Type B pancreatic cell (in vitro differentiated cells): ENCODE results near the gene INAFM1. TPM values are rescaled to one million over a fixed set of nuclear protein-coding genes. Genes with fewer than 3 reads are reported as not detected.

ENCODE experiments used
- DNase-seq: peaks from one replicate; pipeline ENCODE4 v3.0.0; 2021; ENCODE audit warnings: mixed read lengths; ENCODE audit not compliant: unreplicated experiment; ENCODE audit errors: extremely low spot score
- H3K27ac Mint-ChIP-seq: 2 replicates; pipeline ENCODE4 v1.8.0; 2021; ENCODE audit warnings: mild to moderate bottlenecking, mixed read lengths
- H3K27me3 Mint-ChIP-seq: 2 replicates; pipeline ENCODE4 v1.8.0; 2021; ENCODE audit warnings: mixed read lengths
- H3K36me3 Mint-ChIP-seq: 2 replicates; pipeline ENCODE4 v1.8.0; 2021; ENCODE audit warnings: mixed read lengths
- H3K4me1 Mint-ChIP-seq: one replicate; pipeline ENCODE4 v1.8.0; 2021; ENCODE audit warnings: mixed read lengths; ENCODE audit not compliant: unreplicated experiment
- H3K4me3 Mint-ChIP-seq: 2 replicates; pipeline ENCODE4 v1.8.0; 2021; ENCODE audit warnings: mild to moderate bottlenecking, mixed read lengths
- H3K9me3 Mint-ChIP-seq: 2 replicates; pipeline ENCODE4 v1.8.0; 2021; ENCODE audit warnings: mixed read lengths
- total RNA-seq: library from RNA; stranded (reverse); gene quantifications from 2 replicates; pipeline ENCODE4 v1.2.1, GENCODE V29; 2021; ENCODE audit warnings: low replicate concordance
- TF ChIP-seq, protein P1 (sequence below): fragments of 200-600 bp; sonication (generic); conservative IDR thresholded peaks from 2 replicates; pipeline ENCODE4 v1.5.0; 2021; ENCODE audit warnings: antibody characterized with exemption, mild to moderate bottlenecking

INAFM1 gene
- total RNA-seq, 1 donor from 2014 or later = 8.2 TPM

DNA sequence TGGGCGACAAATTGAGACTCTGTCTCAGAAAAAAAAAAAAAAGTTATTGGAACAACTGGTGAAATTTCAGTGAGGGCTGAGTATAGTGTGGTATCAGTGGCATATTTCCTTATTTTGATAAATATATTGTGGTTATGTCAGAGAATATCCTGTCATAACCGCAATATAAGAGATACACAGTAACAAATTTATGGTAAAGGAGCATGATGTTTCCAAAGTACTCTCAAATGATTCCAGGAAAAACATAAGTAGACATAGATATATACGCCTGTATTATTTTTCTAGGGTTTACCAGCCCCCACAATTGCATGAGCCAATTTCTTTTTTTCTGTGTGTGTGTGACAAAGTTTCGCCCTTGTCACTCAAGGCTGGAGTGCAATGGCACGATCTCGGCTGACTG, 29.3 kb downstream of the INAFM1 start:
- Mint-ChIP-seq H3K36me3 (no peaks in the 10 kb centered on the region), H3K4me3 (no peak overlapping the region), H3K27me3 (peaks cover 6% of the 10 kb centered on the region), H3K27ac (no peak overlapping the region), H3K4me1 (peaks cover 3% of the 10 kb centered on the region), H3K9me3 (peaks cover 5% of the 10 kb centered on the region)
- TF ChIP-seq, protein P1, sequence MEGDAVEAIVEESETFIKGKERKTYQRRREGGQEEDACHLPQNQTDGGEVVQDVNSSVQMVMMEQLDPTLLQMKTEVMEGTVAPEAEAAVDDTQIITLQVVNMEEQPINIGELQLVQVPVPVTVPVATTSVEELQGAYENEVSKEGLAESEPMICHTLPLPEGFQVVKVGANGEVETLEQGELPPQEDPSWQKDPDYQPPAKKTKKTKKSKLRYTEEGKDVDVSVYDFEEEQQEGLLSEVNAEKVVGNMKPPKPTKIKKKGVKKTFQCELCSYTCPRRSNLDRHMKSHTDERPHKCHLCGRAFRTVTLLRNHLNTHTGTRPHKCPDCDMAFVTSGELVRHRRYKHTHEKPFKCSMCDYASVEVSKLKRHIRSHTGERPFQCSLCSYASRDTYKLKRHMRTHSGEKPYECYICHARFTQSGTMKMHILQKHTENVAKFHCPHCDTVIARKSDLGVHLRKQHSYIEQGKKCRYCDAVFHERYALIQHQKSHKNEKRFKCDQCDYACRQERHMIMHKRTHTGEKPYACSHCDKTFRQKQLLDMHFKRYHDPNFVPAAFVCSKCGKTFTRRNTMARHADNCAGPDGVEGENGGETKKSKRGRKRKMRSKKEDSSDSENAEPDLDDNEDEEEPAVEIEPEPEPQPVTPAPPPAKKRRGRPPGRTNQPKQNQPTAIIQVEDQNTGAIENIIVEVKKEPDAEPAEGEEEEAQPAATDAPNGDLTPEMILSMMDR = no peak
- DNase-seq = no peak

- H3K4me3 Mint-ChIP-seq = peak overlapping the region; percentile 58
- peak overlapping the region; percentile 57 for H3K27ac Mint-ChIP-seq
- H3K4me1 Mint-ChIP-seq = peaks cover 3% of the 10 kb centered on the region
- TF ChIP-seq, protein P1 = peak; percentile 97
- H3K27me3 Mint-ChIP-seq = peaks cover 8% of the 10 kb centered on the region
- DNase-seq = peak; percentile 78
- H3K36me3 Mint-ChIP-seq = no peaks in the 10 kb centered on the region
- H3K9me3 Mint-ChIP-seq = peaks cover 5% of the 10 kb centered on the region
These were observed 30.6 kb downstream of the INAFM1 start for GRCh38 chr19:47305309-47305751.

DNA sequence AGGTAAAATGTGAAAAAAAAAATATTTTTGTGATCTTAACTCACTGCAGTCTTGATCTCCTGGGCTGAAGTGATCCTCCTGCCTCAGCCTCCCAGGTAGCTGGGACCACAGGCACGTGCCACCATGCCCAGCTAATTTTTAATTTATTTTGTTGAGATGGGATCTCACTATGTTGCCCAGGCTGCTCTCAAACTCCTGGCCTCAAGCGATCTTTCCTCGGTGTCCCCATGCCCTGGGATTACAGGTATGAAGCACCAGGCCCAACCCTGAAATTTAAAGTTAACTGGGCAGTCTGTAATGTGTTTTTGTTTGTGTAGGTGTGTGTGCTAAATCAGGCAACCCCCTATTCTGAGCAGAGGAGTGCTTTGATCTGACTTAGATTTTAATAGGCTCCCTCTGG, 31.6 kb downstream of the INAFM1 start:
- H3K9me3 Mint-ChIP-seq = peaks cover 5% of the 10 kb centered on the region

DNA sequence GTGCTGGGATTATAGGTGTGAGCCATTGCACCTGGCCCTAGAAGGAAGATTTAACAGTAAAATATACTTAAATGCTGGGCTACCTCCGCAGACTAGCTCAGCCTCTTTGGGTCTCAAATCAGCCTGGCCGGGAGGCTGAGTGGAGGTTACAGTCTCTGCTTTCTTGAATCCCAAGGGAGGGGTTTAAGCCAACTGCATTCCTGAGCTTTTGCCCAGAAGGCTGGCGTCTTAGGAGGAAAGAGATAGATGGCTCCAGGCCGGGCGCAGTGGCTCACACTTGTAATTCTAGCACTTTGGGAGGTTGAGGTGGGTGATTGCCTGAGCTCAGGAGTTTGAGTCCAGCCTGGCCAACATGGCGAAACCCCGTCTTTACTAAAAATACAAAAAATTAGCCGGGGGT, 34.4 kb downstream of the INAFM1 start:
- TF ChIP-seq, protein P1 = no peak
- H3K27me3 Mint-ChIP-seq = peaks cover 15% of the 10 kb centered on the region
- peaks cover 3% of the 10 kb centered on the region for H3K4me1 Mint-ChIP-seq
- H3K36me3 Mint-ChIP-seq = no peaks in the 10 kb centered on the region
- H3K9me3 Mint-ChIP-seq = peaks cover 5% of the 10 kb centered on the region
- DNase-seq = no peak
- H3K27ac Mint-ChIP-seq = peak overlapping the region; percentile 69
- no peak overlapping the region for H3K4me3 Mint-ChIP-seq

More for the DNA sequence above, 31.6 kb downstream of the INAFM1 start:
- no peak for DNase-seq
- no peaks in the 10 kb centered on the region for H3K36me3 Mint-ChIP-seq
- peaks cover 3% of the 10 kb centered on the region for H3K4me1 Mint-ChIP-seq
- H3K27ac Mint-ChIP-seq = no peak overlapping the region
- H3K4me3 Mint-ChIP-seq = no peak overlapping the region
- H3K27me3 Mint-ChIP-seq = peaks cover 15% of the 10 kb centered on the region
- TF ChIP-seq, protein P1 = no peak

GRCh38 chr19:47309608-47310007, 34.9 kb downstream of the INAFM1 start, which contains the start of gene C5AR1:
C5AR1 (plus strand) TSS chr19:47309861; CDS start chr19:47309896, 35 bp downstream.
- no peak for DNase-seq
- H3K4me1 Mint-ChIP-seq = peaks cover 3% of the 10 kb centered on the region
- TF ChIP-seq, protein P1 = no peak
- peak within 1 kb of the TSS; percentile 75 for H3K27ac Mint-ChIP-seq
- H3K9me3 Mint-ChIP-seq = peaks cover 5% of the 10 kb centered on the region
- H3K36me3 Mint-ChIP-seq = no peaks in the 10 kb centered on the region
- peaks cover 15% of the 10 kb centered on the region for H3K27me3 Mint-ChIP-seq
- no peak within 1 kb of the TSS for H3K4me3 Mint-ChIP-seq

DNA sequence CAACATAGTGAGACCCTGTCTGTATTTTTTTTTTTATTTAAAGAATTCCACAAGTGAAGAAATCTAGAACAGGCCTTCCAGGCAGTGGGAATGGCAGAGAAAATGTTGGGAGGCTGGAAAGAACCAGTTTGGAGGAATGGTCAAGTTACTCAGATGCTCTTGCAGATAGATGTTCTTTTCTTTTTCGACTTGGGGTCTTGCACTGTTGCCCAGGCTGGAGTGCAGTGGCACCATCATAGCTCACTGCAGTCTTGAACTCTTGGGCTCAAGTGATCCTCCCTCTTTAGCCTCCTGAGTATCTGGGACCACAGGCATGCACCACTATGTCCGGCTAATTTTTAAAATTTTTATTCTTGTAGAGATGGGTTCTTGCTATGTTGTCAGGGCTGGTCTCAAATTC, 35.6 kb downstream of the INAFM1 start:
- DNase-seq = no peak
- no peak overlapping the region for H3K4me3 Mint-ChIP-seq
- H3K36me3 Mint-ChIP-seq = no peaks in the 10 kb centered on the region
- no peak overlapping the region for H3K27ac Mint-ChIP-seq
- peaks cover 2% of the 10 kb centered on the region for H3K4me1 Mint-ChIP-seq
- H3K9me3 Mint-ChIP-seq = peaks cover 6% of the 10 kb centered on the region
- TF ChIP-seq, protein P1 = no peak
- H3K27me3 Mint-ChIP-seq = peaks cover 15% of the 10 kb centered on the region
